Panc1 (cell line): Measurements from ENCODE around the gene DLG2. TPM values are rescaled to one million over a fixed set of nuclear protein-coding genes. Genes with fewer than 3 reads are reported as not detected.

ENCODE experiments used
- ATAC-seq: fragments of 200-7000 bp; cut with Tn5 transposase; 2 replicates; pipeline ENCODE4 v1.9.1; 2020; ENCODE audit warnings: mild to moderate bottlenecking, moderate library complexity
- BruUV-seq: library from RNA; stranded (reverse); fragments of 400-500 nt; replicated peaks from 2 replicates; lab custom pipeline; 2021; lab: Mats Ljungman, UMichigan
- CTCF ChIA-PET: fragments of 300-600 bp; sonication (Branson Sonifier 250); formaldehyde crosslinking; loops from one replicate; lab custom pipeline; 2022; ENCODE audit warnings: antibody characterized with exemption; lab: Charles Lee
- POLR2A ChIA-PET: fragments of 300-600 bp; sonication (Branson Sonifier 250); formaldehyde crosslinking; loops from one replicate; lab custom pipeline; 2022; ENCODE audit warnings: antibody characterized with exemption; lab: Charles Lee
- DNase-seq: peaks from one replicate; pipeline ENCODE4 v3.0.0-alpha.2; 2010; ENCODE audit warnings: low read depth, low spot score
- H3K27ac ChIP-seq: 2 replicates; pipeline ENCODE4 v1.5.1; 2011; ENCODE audit warnings: mild to moderate bottlenecking, low read length, inconsistent platforms
- H3K27me3 ChIP-seq: fragments of 200-500 bp; sonication (Bioruptor generic); 2 replicates; pipeline ENCODE4 v1.6.0; 2014; ENCODE audit warnings: low read length, inconsistent platforms; ENCODE audit not compliant: control insufficient read depth, insufficient read depth
- H3K36me3 ChIP-seq: fragments of 200-500 bp; sonication (Bioruptor generic); 2 replicates; pipeline ENCODE4 v1.5.1; 2014; ENCODE audit warnings: inconsistent platforms, mild to moderate bottlenecking, low read length, moderate library complexity; ENCODE audit not compliant: control insufficient read depth, insufficient read depth
- H3K4me1 ChIP-seq: 2 replicates; pipeline ENCODE4 v1.5.1; 2011; ENCODE audit warnings: inconsistent platforms, mild to moderate bottlenecking, low read length, moderate library complexity; ENCODE audit not compliant: control insufficient read depth, insufficient read depth
- H3K4me3 ChIP-seq, 2 experiments: 2 replicates each; pipeline ENCODE4 v1.5.1; 2011 to 2012; ENCODE audit warnings: low read depth in 2 of 2, low read length in 2 of 2, mild to moderate bottlenecking in 2 of 2, inconsistent platforms in 1 of 2, moderate library complexity in 1 of 2
- H3K9me3 ChIP-seq: fragments of 200-500 bp; sonication (Bioruptor generic); 2 replicates; pipeline ENCODE4 v1.5.1; 2014; ENCODE audit warnings: low read depth, mild to moderate bottlenecking, inconsistent platforms, low read length, moderate library complexity; ENCODE audit not compliant: control insufficient read depth, insufficient read depth
- CTCF ChIP-seq: fragments of 450-650 bp; IDR thresholded peaks from 2 replicates; pipeline ENCODE4 v1.5.1; 2017; ENCODE audit warnings: mild to moderate bottlenecking
- POLR2AphosphoS5 ChIP-seq: IDR thresholded peaks from 2 replicates; pipeline ENCODE4 v1.6.1; 2012; ENCODE audit warnings: mild to moderate bottlenecking, low read depth, low read length, moderate library complexity
- REST ChIP-seq, 2 experiments: IDR thresholded peaks; 2 replicates each; pipeline ENCODE4 v1.6.1; 2011 to 2012; ENCODE audit warnings: low read depth in 2 of 2, control low read depth in 1 of 2, low read length in 1 of 2, mild to moderate bottlenecking in 1 of 2, moderate library complexity in 1 of 2; ENCODE audit not compliant: insufficient read depth in 1 of 2
- SIN3A ChIP-seq: IDR thresholded peaks from 2 replicates; pipeline ENCODE4 v1.6.1; 2012; ENCODE audit warnings: low read depth, mild to moderate bottlenecking, low read length, moderate library complexity, borderline replicate concordance; ENCODE audit not compliant: insufficient read depth
- TCF7L2 ChIP-seq: IDR thresholded peaks from 2 replicates; pipeline ENCODE4 v1.6.1; 2011; ENCODE audit warnings: mild to moderate bottlenecking, low read depth, low read length, inconsistent platforms
- in situ Hi-C: cut with HindIII; loops from 2 replicates; pipeline ENCODE4 v1.10.0; 2016; ENCODE audit warnings: low sequenced_read_pairs, low pct_unique_long_range_greater_than_20kb
- intact Hi-C: fragments of 100-400 bp; cut with micrococcal nuclease; formaldehyde crosslinking; loops from one replicate; pipeline ENCODE4 v1.10.0; 2022; ENCODE audit not compliant: unreplicated experiment
- total RNA-seq: library from RNA; stranded (reverse); gene quantifications from one replicate; pipeline ENCODE4 v1.2.1, GENCODE V29; 2021; ENCODE audit not compliant: unreplicated experiment

DLG2 gene
- total RNA-seq, 1 experiment from 2014 or later: 4.2 TPM

GRCh38 chr11:84465040-84465439 lies 1162.1 kb downstream of the DLG2 start:
- in situ Hi-C loops: no loop called here
- TF ChIP-seq REST (IDR thresholded peaks at IDR 0.05; ENCODE audit: insufficient read depth in 1 of 2, low read depth in 2 of 2, low read length in 1 of 2) (no peak), SIN3A (no peak), TCF7L2 (no peak), POLR2AphosphoS5 (no peak)
- intact Hi-C loops: no loop called here
- ChIA-PET CTCF (no interaction called here), POLR2A (no interaction called here)
- BruUV-seq: no TSS peak
- no peak overlapping the region for H3K27ac ChIP-seq
- DNase-seq (no peak), ATAC-seq (no peak)
- no peaks in the 10 kb centered on the region for H3K4me1 ChIP-seq
- H3K9me3 ChIP-seq: no peaks in the 10 kb centered on the region
- no peaks in the 10 kb centered on the region for H3K36me3 ChIP-seq
- H3K4me3 ChIP-seq: no peak overlapping the region
- no peaks in the 10 kb centered on the region for H3K27me3 ChIP-seq

GRCh38 chr11:84455691-84456090 lies 1171.5 kb downstream of the DLG2 start:
- no TSS peak for BruUV-seq
- intact Hi-C loops (no loop called here), in situ Hi-C loops (no loop called here)
- no peak for TF ChIP-seq POLR2AphosphoS5
- no peak for TF ChIP-seq TCF7L2
- TF ChIP-seq SIN3A: no peak
- no peak for TF ChIP-seq REST (IDR thresholded peaks at IDR 0.05; ENCODE audit: insufficient read depth in 1 of 2, low read depth in 2 of 2, low read length in 1 of 2)
- no peaks in the 10 kb centered on the region for H3K27me3 ChIP-seq
- ATAC-seq (no peak), DNase-seq (no peak)
- no peaks in the 10 kb centered on the region for H3K36me3 ChIP-seq
- no peak overlapping the region for H3K27ac ChIP-seq
- ChIA-PET CTCF (no interaction called here), POLR2A (no interaction called here)
- H3K9me3 ChIP-seq: no peaks in the 10 kb centered on the region
- no peaks in the 10 kb centered on the region for H3K4me1 ChIP-seq
- no peak overlapping the region for H3K4me3 ChIP-seq

- Histone ChIP-seq H3K27ac (no peak overlapping the region), H3K4me1 (no peaks in the 10 kb centered on the region), H3K4me3 (no peak overlapping the region), H3K27me3 (no peaks in the 10 kb centered on the region), H3K9me3 (no peaks in the 10 kb centered on the region), H3K36me3 (no peaks in the 10 kb centered on the region)
- POLR2A ChIA-PET: no interaction called here
- no peak for TF ChIP-seq POLR2AphosphoS5
- TF ChIP-seq CTCF: no peak
- TF ChIP-seq REST (IDR thresholded peaks at IDR 0.05; ENCODE audit: insufficient read depth in 1 of 2, low read depth in 2 of 2, low read length in 1 of 2): no peak
- TF ChIP-seq SIN3A: no peak
- TF ChIP-seq TCF7L2: no peak
- CTCF ChIA-PET: no interaction called here
- no peak for ATAC-seq
- no peak for DNase-seq
- intact Hi-C loops (no loop called here), in situ Hi-C loops (no loop called here)
- BruUV-seq: no TSS peak
Observed at GRCh38 chr11:84452211-84452610, 1174.9 kb downstream of the DLG2 start.
